Liver (tissue), 3 donors: ENCODE results near the gene RGS14.

ENCODE experiments used
- EGR1 ChIP-seq, 2 donors: IDR thresholded peaks; 2 replicates each; pipeline ENCODE4 v1.6.1; 2016 to 2018; ENCODE audit warnings: antibody characterized with exemption in 2 of 2, low read depth in 2 of 2
- FOXA2 ChIP-seq: IDR thresholded peaks from 2 replicates; pipeline ENCODE4 v1.6.1; 2016; ENCODE audit warnings: antibody characterized with exemption
- HNF4G ChIP-seq: IDR thresholded peaks from 2 replicates; pipeline ENCODE4 v1.6.1; 2016; ENCODE audit warnings: antibody characterized with exemption
- JUND ChIP-seq, 2 donors: IDR thresholded peaks; 2 replicates each; pipeline ENCODE4 v1.6.1; 2016; ENCODE audit warnings: antibody characterized with exemption in 2 of 2
- MAX ChIP-seq: IDR thresholded peaks from 2 replicates; pipeline ENCODE4 v1.6.1; 2016; ENCODE audit warnings: antibody characterized with exemption
- NR2F2 ChIP-seq: IDR thresholded peaks from 2 replicates; pipeline ENCODE4 v1.6.1; 2016; ENCODE audit warnings: antibody characterized with exemption
- RAD21 ChIP-seq, 2 donors: IDR thresholded peaks; 2 replicates each; pipeline ENCODE4 v1.6.1; 2016; ENCODE audit warnings: antibody characterized with exemption in 2 of 2, mild to moderate bottlenecking in 2 of 2
- SP1 ChIP-seq: IDR thresholded peaks from 2 replicates; pipeline ENCODE4 v1.6.1; 2018; ENCODE audit warnings: antibody characterized with exemption, mild to moderate bottlenecking
- TAF1 ChIP-seq: conservative IDR thresholded peaks from 2 replicates; pipeline ENCODE4 v1.6.1; 2016; ENCODE audit warnings: antibody characterized with exemption, mild to moderate bottlenecking
- YY1 ChIP-seq: IDR thresholded peaks from 2 replicates; pipeline ENCODE4 v1.6.1; 2016; ENCODE audit warnings: antibody characterized with exemption, mild to moderate bottlenecking
- TF ChIP-seq, protein P1 (sequence below): fragments of 150-350 bp; IDR thresholded peaks from 2 replicates; pipeline ENCODE4 v1.5.1; 2017; ENCODE audit warnings: improper control_type of control experiment, low read depth, low read length; ENCODE audit not compliant: missing input control
- TF ChIP-seq, protein P2 (sequence below): IDR thresholded peaks from 2 replicates; pipeline ENCODE4 v1.6.1; 2016; ENCODE audit warnings: antibody characterized with exemption, mild to moderate bottlenecking
- TF ChIP-seq, protein P3 (sequence below): IDR thresholded peaks from 2 replicates; pipeline ENCODE4 v1.6.1; 2016; ENCODE audit warnings: antibody characterized with exemption
- TF ChIP-seq, protein P4 (sequence below): IDR thresholded peaks from 2 replicates; pipeline ENCODE4 v1.6.1; 2016; ENCODE audit warnings: antibody characterized with exemption
- donor health status: healthy.
- donor health status: healthy.

GRCh38 chr5:177372034-177372896, 14.5 kb downstream of the RGS14 start:
- TF ChIP-seq, protein P1, sequence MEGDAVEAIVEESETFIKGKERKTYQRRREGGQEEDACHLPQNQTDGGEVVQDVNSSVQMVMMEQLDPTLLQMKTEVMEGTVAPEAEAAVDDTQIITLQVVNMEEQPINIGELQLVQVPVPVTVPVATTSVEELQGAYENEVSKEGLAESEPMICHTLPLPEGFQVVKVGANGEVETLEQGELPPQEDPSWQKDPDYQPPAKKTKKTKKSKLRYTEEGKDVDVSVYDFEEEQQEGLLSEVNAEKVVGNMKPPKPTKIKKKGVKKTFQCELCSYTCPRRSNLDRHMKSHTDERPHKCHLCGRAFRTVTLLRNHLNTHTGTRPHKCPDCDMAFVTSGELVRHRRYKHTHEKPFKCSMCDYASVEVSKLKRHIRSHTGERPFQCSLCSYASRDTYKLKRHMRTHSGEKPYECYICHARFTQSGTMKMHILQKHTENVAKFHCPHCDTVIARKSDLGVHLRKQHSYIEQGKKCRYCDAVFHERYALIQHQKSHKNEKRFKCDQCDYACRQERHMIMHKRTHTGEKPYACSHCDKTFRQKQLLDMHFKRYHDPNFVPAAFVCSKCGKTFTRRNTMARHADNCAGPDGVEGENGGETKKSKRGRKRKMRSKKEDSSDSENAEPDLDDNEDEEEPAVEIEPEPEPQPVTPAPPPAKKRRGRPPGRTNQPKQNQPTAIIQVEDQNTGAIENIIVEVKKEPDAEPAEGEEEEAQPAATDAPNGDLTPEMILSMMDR: no peak
- TF ChIP-seq RAD21 (IDR thresholded peaks at IDR 0.05): no peak
- no peak for TF ChIP-seq YY1
- TF ChIP-seq TAF1: no peak
- TF ChIP-seq, protein P2, sequence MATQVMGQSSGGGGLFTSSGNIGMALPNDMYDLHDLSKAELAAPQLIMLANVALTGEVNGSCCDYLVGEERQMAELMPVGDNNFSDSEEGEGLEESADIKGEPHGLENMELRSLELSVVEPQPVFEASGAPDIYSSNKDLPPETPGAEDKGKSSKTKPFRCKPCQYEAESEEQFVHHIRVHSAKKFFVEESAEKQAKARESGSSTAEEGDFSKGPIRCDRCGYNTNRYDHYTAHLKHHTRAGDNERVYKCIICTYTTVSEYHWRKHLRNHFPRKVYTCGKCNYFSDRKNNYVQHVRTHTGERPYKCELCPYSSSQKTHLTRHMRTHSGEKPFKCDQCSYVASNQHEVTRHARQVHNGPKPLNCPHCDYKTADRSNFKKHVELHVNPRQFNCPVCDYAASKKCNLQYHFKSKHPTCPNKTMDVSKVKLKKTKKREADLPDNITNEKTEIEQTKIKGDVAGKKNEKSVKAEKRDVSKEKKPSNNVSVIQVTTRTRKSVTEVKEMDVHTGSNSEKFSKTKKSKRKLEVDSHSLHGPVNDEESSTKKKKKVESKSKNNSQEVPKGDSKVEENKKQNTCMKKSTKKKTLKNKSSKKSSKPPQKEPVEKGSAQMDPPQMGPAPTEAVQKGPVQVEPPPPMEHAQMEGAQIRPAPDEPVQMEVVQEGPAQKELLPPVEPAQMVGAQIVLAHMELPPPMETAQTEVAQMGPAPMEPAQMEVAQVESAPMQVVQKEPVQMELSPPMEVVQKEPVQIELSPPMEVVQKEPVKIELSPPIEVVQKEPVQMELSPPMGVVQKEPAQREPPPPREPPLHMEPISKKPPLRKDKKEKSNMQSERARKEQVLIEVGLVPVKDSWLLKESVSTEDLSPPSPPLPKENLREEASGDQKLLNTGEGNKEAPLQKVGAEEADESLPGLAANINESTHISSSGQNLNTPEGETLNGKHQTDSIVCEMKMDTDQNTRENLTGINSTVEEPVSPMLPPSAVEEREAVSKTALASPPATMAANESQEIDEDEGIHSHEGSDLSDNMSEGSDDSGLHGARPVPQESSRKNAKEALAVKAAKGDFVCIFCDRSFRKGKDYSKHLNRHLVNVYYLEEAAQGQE: no peak
- no peak for TF ChIP-seq EGR1 (IDR thresholded peaks at IDR 0.05; ENCODE audit: low read depth in 2 of 2)
- no peak for TF ChIP-seq SP1
- TF ChIP-seq, protein P3, sequence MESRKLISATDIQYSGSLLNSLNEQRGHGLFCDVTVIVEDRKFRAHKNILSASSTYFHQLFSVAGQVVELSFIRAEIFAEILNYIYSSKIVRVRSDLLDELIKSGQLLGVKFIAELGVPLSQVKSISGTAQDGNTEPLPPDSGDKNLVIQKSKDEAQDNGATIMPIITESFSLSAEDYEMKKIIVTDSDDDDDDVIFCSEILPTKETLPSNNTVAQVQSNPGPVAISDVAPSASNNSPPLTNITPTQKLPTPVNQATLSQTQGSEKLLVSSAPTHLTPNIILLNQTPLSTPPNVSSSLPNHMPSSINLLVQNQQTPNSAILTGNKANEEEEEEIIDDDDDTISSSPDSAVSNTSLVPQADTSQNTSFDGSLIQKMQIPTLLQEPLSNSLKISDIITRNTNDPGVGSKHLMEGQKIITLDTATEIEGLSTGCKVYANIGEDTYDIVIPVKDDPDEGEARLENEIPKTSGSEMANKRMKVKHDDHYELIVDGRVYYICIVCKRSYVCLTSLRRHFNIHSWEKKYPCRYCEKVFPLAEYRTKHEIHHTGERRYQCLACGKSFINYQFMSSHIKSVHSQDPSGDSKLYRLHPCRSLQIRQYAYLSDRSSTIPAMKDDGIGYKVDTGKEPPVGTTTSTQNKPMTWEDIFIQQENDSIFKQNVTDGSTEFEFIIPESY: no peak
- TF ChIP-seq, protein P4, sequence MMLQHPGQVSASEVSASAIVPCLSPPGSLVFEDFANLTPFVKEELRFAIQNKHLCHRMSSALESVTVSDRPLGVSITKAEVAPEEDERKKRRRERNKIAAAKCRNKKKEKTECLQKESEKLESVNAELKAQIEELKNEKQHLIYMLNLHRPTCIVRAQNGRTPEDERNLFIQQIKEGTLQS: no peak
- TF ChIP-seq NR2F2: no peak
- TF ChIP-seq JUND (IDR thresholded peaks at IDR 0.05): no peak
- no peak for TF ChIP-seq MAX
- TF ChIP-seq FOXA2: no peak
- TF ChIP-seq HNF4G: no peak
